Keratinocyte (primary cell): ENCODE measurements around the gene CHD2.

Experiments
- CTCF ChIP-seq, 3 experiments: IDR thresholded peaks in 1 of 3; conservative IDR thresholded peaks in 1 of 3; optimal IDR thresholded peaks in 1 of 3; 2 replicates in 2 of 3; 3 replicates in 1 of 3; pipeline versions ENCODE3 to v1.5.1; 2011; ENCODE audit warnings: low read length in 3 of 3, mild to moderate bottlenecking in 3 of 3, moderate library complexity in 2 of 3, control low read depth in 1 of 3, inconsistent platforms in 1 of 3; ENCODE audit not compliant: insufficient read depth in 2 of 3; ENCODE audit errors: extremely low read depth in 1 of 3
- EZH2 ChIP-seq: IDR thresholded peaks from one replicate; pipeline ENCODE4 v1.6.1; 2012; ENCODE audit warnings: inconsistent platforms, mild to moderate bottlenecking, low read length, moderate library complexity

GRCh38 chr15:92907896-92908712 is 8.0 kb downstream of the CHD2 start:
- TF ChIP-seq CTCF (optimal IDR thresholded peaks at IDR 0.05 in 1 of 3, IDR thresholded peaks at IDR 0.05 in 1 of 3, conservative IDR thresholded peaks at IDR 0.05 in 1 of 3; ENCODE audit: extremely low read depth in 1 of 3, insufficient read depth in 2 of 3, low read length in 3 of 3), result no peak
- TF ChIP-seq EZH2, result no peak
